HepG2 (cell line): ENCODE data around the gene PIP4K2C. TPM values are rescaled to one million over a fixed set of nuclear protein-coding genes. Genes with fewer than 3 reads are reported as not detected.

Experiments
- ATAC-seq: fragments of 200-7000 bp; cut with Tn5 transposase; 3 replicates; pipeline ENCODE4 v1.9.1; 2020; ENCODE audit warnings: mild to moderate bottlenecking, moderate library complexity
- BruUV-seq: library from RNA; stranded (reverse); fragments of 400-500 nt; replicated peaks from 2 replicates; lab custom pipeline; 2021; lab: Mats Ljungman, UMichigan
- CTCF ChIA-PET: fragments of 300-600 bp; formaldehyde crosslinking; extraction: SDS; loops from one replicate; lab custom pipeline; 2021; ENCODE audit warnings: low total read pairs, inconsistent platforms, low intra/inter-chr PET ratio; lab: Yijun Ruan, JAX
- POLR2A ChIA-PET: fragments of 350-600 bp; sonication (Branson Sonifier 250); formaldehyde crosslinking; loops from one replicate; lab custom pipeline; 2020; ENCODE audit warnings: antibody characterized with exemption, inconsistent platforms; lab: Yijun Ruan, JAX
- DNase-seq: peaks from one replicate; pipeline ENCODE4 v3.0.0-alpha.2; 2015; ENCODE audit warnings: low spot score
- FAIRE-seq: peaks from 3 replicates; lab custom pipeline; 2011; peaks lifted over from hg19 to GRCh38; lab: Jason Lieb, UNC
- H2AFZ ChIP-seq: one replicate; pipeline ENCODE4 v1.6.1; 2011; ENCODE audit warnings: low read length, inconsistent platforms
- H3K27ac ChIP-seq: fragments of 300-600 bp; 3 replicates; pipeline ENCODE4 v1.8.0; 2011; ENCODE audit warnings: mixed run types, mild to moderate bottlenecking, mixed read lengths, low read length, inconsistent platforms; ENCODE audit not compliant: insufficient read depth; ENCODE audit errors: extremely low read length
- H3K27me3 ChIP-seq, 2 experiments: fragments of 200-600 bp in 1 of 2; 2 replicates in 1 of 2; 3 replicates in 1 of 2; pipeline versions ENCODE4 v1.6.0 to v1.8.0; 2011; ENCODE audit warnings: low read length in 2 of 2, mild to moderate bottlenecking in 2 of 2, moderate library complexity in 2 of 2, inconsistent platforms in 1 of 2; ENCODE audit not compliant: insufficient read depth in 2 of 2, control insufficient read depth in 1 of 2
- H3K36me3 ChIP-seq, 2 experiments: fragments of 200-600 bp in 1 of 2; replicated peaks in 1 of 2; 2 replicates in 1 of 2; 3 replicates in 1 of 2; pipeline versions ENCODE4 v1.5.1 to v1.8.0; 2011; ENCODE audit warnings: low read length in 2 of 2, inconsistent platforms in 1 of 2; ENCODE audit not compliant: insufficient read depth in 2 of 2, control insufficient read depth in 1 of 2
- H3K4me1 ChIP-seq: 2 replicates; pipeline ENCODE4 v1.5.1; 2012; ENCODE audit warnings: low read length, inconsistent platforms; ENCODE audit not compliant: insufficient read depth
- H3K4me2 ChIP-seq: 2 replicates; pipeline ENCODE4 v1.6.0; 2011; ENCODE audit warnings: low read depth, low read length, inconsistent platforms
- H3K4me3 ChIP-seq, 3 experiments: fragments of 200-600 bp in 1 of 3; sonication (generic), shearing (Covaris generic) in 1 of 3; replicated peaks in 1 of 3; 2 replicates each; pipeline ENCODE4 v1.5.1; 2011 to 2016; ENCODE audit warnings: low read length in 3 of 3, inconsistent platforms in 2 of 3, low read depth in 2 of 3, mild to moderate bottlenecking in 2 of 3, control low read depth in 1 of 3, mixed read lengths in 1 of 3; ENCODE audit not compliant: insufficient read depth in 1 of 3
- H3K79me2 ChIP-seq: one replicate; pipeline ENCODE4 v1.6.1; 2011; ENCODE audit warnings: low read length, inconsistent platforms; ENCODE audit not compliant: insufficient read depth
- H3K9ac ChIP-seq: 2 replicates; pipeline ENCODE4 v1.6.0; 2011; ENCODE audit warnings: mild to moderate bottlenecking, low read depth, low read length, inconsistent platforms; ENCODE audit not compliant: insufficient read depth
- H3K9me3 ChIP-seq: 2 replicates; pipeline ENCODE4 v1.5.1; 2012; ENCODE audit warnings: mild to moderate bottlenecking, low read length
- H4K20me1 ChIP-seq: 2 replicates; pipeline ENCODE4 v1.6.0; 2011; ENCODE audit warnings: inconsistent platforms, mild to moderate bottlenecking, low read length, moderate library complexity; ENCODE audit not compliant: insufficient read depth
- CCAR2 ChIP-seq: fragments of 200-400 bp; formaldehyde crosslinking; optimal IDR thresholded peaks from 2 replicates; pipeline ENCODE3; 2018; ENCODE audit warnings: low read depth, mild to moderate bottlenecking, low read length, moderate library complexity
- FOXP1 ChIP-seq, 2 experiments: fragments of 450-650 bp in 1 of 2; IDR thresholded peaks; 2 replicates each; pipeline ENCODE4 v1.6.1; 2017 to 2018; ENCODE audit warnings: antibody characterized with exemption in 1 of 2
- GTF2F1 ChIP-seq: fragments of 150-350 bp; IDR thresholded peaks from 2 replicates; pipeline ENCODE4 v1.6.1; 2014; ENCODE audit warnings: low read length
- GTF3A ChIP-seq: sonication (generic); formaldehyde crosslinking; conservative IDR thresholded peaks from 2 replicates; pipeline ENCODE4 v1.4.0; 2020; ENCODE audit warnings: mild to moderate bottlenecking, missing genetic modification reagents
- KDM5B ChIP-seq: sonication (generic); formaldehyde crosslinking; IDR thresholded peaks from 2 replicates; pipeline ENCODE4 v1.4.0; 2020; ENCODE audit warnings: missing genetic modification reagents, mild to moderate bottlenecking, borderline replicate concordance
- MAFG ChIP-seq: sonication (generic); formaldehyde crosslinking; IDR thresholded peaks from 2 replicates; pipeline ENCODE4 v1.5.1; 2020; ENCODE audit warnings: mild to moderate bottlenecking, missing genetic modification reagents
- NAIF1 ChIP-seq: sonication (generic); formaldehyde crosslinking; IDR thresholded peaks from 2 replicates; pipeline ENCODE4 v1.5.0; 2020; ENCODE audit warnings: mild to moderate bottlenecking, missing genetic modification reagents, borderline replicate concordance
- RAD21 ChIP-seq: fragments of 450-650 bp; formaldehyde crosslinking; IDR thresholded peaks from 2 replicates; pipeline ENCODE4 v1.5.0; 2020; ENCODE audit warnings: mild to moderate bottlenecking
- SCMH1 ChIP-seq: sonication (generic); formaldehyde crosslinking; IDR thresholded peaks from 2 replicates; pipeline ENCODE4 v1.9.0; 2021; ENCODE audit warnings: missing genetic modification reagents, mild to moderate bottlenecking, borderline replicate concordance
- TMF1 ChIP-seq: sonication (generic); formaldehyde crosslinking; IDR thresholded peaks from 2 replicates; pipeline ENCODE4 v1.8.1; 2022; ENCODE audit warnings: low read depth, missing genetic modification reagents
- ZBTB38 ChIP-seq: sonication (generic); formaldehyde crosslinking; IDR thresholded peaks from 2 replicates; pipeline ENCODE4 v1.5.1; 2020; ENCODE audit warnings: mild to moderate bottlenecking, missing genetic modification reagents
- ZNF441 ChIP-seq: sonication (generic); formaldehyde crosslinking; IDR thresholded peaks from 2 replicates; pipeline ENCODE4 v1.7.0; 2021; ENCODE audit warnings: missing genetic modification reagents, borderline replicate concordance
- ZNF772 ChIP-seq: sonication (generic); formaldehyde crosslinking; IDR thresholded peaks from 2 replicates; pipeline ENCODE4 v1.5.0; 2020; ENCODE audit warnings: mild to moderate bottlenecking, missing genetic modification reagents
- ZNF773 ChIP-seq: sonication (generic); formaldehyde crosslinking; IDR thresholded peaks from 2 replicates; pipeline ENCODE4 v1.4.0; 2020; ENCODE audit warnings: missing genetic modification reagents, borderline replicate concordance
- ZNF780A ChIP-seq: sonication (generic); formaldehyde crosslinking; IDR thresholded peaks from 2 replicates; pipeline ENCODE4 v1.8.0; 2022; ENCODE audit warnings: mild to moderate bottlenecking, missing genetic modification reagents, moderate library complexity
- ZNF850 ChIP-seq: sonication (generic); formaldehyde crosslinking; conservative IDR thresholded peaks from 2 replicates; pipeline ENCODE4 v1.9.0; 2021; ENCODE audit warnings: mild to moderate bottlenecking, missing genetic modification reagents
- WGBS: methylation state at CpG from one replicate; pipeline ENCODE4 v1.1.6; 2017; ENCODE audit warnings: low lambda C conversion rate; 5-methylcytosine and 5-hydroxymethylcytosine counted together
- in situ Hi-C: cut with HindIII; loops from 2 replicates; pipeline ENCODE4 v1.10.0; 2017; ENCODE audit warnings: low pct_unique_long_range_greater_than_20kb; ENCODE audit not compliant: extremely low pct_ligation_motif_present
- intact Hi-C: fragments of 100-400 bp; cut with micrococcal nuclease; formaldehyde crosslinking; loops from one replicate; pipeline ENCODE4 v1.10.0; 2022; ENCODE audit not compliant: unreplicated experiment
- polyA plus RNA-seq, 8 experiments: library from polyadenylated mRNA; depleted of rRNA in 3 of 8; stranded (reverse) in 7 of 8; unstranded in 1 of 8; fragments of >200 nt; fragmentation: Illumina TruSeq in 4 of 8; extraction: Trizol in 4 of 8; gene quantifications; 2 replicates each; pipeline versions ENCODE4 v1.2.1 to v1.2.3, GENCODE V29; 2011 to 2016; ENCODE audit warnings: low read depth in 4 of 8, missing spikeins in 1 of 8, mixed read lengths in 1 of 8; ENCODE audit not compliant: insufficient read depth in 1 of 8
- total RNA-seq, 5 experiments: library from RNA; depleted of rRNA; stranded (reverse); fragments of >200 nt; fragmentation: Illumina TruSeq; extraction: Trizol; gene quantifications; 2 replicates each; pipeline ENCODE4 v1.2.3, GENCODE V29; 2016; ENCODE audit warnings: low read depth in 1 of 5
- TF ChIP-seq, protein P1 (sequence below): sonication (generic); formaldehyde crosslinking; IDR thresholded peaks from 2 replicates; pipeline ENCODE4 v1.5.1; 2020; ENCODE audit warnings: mild to moderate bottlenecking, missing genetic modification reagents, moderate library complexity
- TF ChIP-seq, protein P2 (sequence below): conservative IDR thresholded peaks from 2 replicates; pipeline ENCODE4 v1.6.1; 2018; ENCODE audit warnings: missing genetic modification reagents
- TF ChIP-seq, protein P3 (sequence below): sonication (generic); formaldehyde crosslinking; IDR thresholded peaks from 2 replicates; pipeline ENCODE4 v1.8.0; 2022; ENCODE audit warnings: mild to moderate bottlenecking, missing genetic modification reagents, moderate library complexity

The PIP4K2C gene
- total and polyA plus RNA-seq, 2 of the 13 experiments (the other 11 are each of a cell fraction or from before 2014, with no cell fraction given): 23.3 to 26.4 TPM

DNA sequence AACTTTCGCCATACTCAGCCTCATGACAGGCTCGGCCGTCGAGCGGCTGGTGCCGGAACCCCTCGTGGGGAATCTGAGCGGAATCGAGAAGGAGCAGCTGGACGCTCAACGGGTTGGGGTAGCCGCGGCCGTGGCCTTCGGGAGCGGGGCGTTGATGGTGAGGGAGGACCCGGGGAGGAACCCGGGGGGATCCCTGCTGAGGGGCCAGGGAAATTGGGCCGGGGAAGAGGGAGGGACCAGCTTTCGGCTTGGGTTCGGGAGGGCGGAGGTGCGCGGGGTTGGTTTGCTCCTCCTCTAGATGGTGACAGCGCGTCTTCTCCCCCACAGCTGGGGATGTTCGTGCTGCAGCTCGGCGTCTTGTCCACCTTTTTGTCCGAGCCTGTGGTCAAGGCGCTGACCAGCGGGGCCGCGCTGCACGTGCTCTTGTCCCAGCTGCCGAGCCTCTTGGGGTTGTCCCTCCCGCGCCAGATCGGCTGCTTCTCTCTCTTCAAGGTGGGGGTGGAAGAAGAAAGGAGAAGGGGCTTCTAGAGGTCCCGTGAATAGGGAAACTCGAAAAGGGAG is 30.0 kb downstream of the PIP4K2C start:
- in situ Hi-C loops: loop anchor here (5.0 kb wide), 1 partner anchor 39 kb away; no protein-coding TSS in a partner anchor
- H3K4me2 ChIP-seq: peak overlapping the region; percentile 85
- no peaks in the 10 kb centered on the region for H3K36me3 ChIP-seq
- no peak overlapping the region for H3K9ac ChIP-seq
- intact Hi-C loops: loop anchor here (1.0 to 5.0 kb wide), 2 partner anchors 38 to 99 kb away; partner anchors contain the start of genes DDIT3 and MBD6
- FAIRE-seq: no peak
- H3K27me3 ChIP-seq: peaks cover 16 to 50% of the 10 kb centered on the region in 2 experiments
- H3K27ac ChIP-seq: no peak overlapping the region
- peak; percentile 13 for ATAC-seq
- 6% methylated on average over 29 of the region's 42 CpGs for WGBS
- no peaks in the 10 kb centered on the region for H4K20me1 ChIP-seq
- H3K4me1 ChIP-seq: peaks cover 42% of the 10 kb centered on the region
- DNase-seq: no peak
- no TSS peak for BruUV-seq
- H3K79me2 ChIP-seq: no peaks in the 10 kb centered on the region
- H2AFZ ChIP-seq: no peak overlapping the region
- H3K4me3 ChIP-seq: peak overlapping the region; percentile 31 to 70 (median 37)
- H3K9me3 ChIP-seq: no peaks in the 10 kb centered on the region
- CTCF ChIA-PET: interaction anchor here (1.5 to 4.2 kb wide), 2 partner anchors 37 to 41 kb away, joined by 4 to 53 read pairs; no protein-coding TSS in a partner anchor
- POLR2A ChIA-PET: interaction anchor here (0.6 to 2.7 kb wide), 4 partner anchors 10 to 101 kb away, joined by 3 to 19 read pairs (median 11); partner anchors contain the start of genes ARHGEF25 and DDIT3
- no peak for TF ChIP-seq ZNF850
- no peak for TF ChIP-seq ZNF772
- no peak for TF ChIP-seq CCAR2
- TF ChIP-seq ZNF441 (CRISPR knock-in tag): no peak
- TF ChIP-seq, protein P1, sequence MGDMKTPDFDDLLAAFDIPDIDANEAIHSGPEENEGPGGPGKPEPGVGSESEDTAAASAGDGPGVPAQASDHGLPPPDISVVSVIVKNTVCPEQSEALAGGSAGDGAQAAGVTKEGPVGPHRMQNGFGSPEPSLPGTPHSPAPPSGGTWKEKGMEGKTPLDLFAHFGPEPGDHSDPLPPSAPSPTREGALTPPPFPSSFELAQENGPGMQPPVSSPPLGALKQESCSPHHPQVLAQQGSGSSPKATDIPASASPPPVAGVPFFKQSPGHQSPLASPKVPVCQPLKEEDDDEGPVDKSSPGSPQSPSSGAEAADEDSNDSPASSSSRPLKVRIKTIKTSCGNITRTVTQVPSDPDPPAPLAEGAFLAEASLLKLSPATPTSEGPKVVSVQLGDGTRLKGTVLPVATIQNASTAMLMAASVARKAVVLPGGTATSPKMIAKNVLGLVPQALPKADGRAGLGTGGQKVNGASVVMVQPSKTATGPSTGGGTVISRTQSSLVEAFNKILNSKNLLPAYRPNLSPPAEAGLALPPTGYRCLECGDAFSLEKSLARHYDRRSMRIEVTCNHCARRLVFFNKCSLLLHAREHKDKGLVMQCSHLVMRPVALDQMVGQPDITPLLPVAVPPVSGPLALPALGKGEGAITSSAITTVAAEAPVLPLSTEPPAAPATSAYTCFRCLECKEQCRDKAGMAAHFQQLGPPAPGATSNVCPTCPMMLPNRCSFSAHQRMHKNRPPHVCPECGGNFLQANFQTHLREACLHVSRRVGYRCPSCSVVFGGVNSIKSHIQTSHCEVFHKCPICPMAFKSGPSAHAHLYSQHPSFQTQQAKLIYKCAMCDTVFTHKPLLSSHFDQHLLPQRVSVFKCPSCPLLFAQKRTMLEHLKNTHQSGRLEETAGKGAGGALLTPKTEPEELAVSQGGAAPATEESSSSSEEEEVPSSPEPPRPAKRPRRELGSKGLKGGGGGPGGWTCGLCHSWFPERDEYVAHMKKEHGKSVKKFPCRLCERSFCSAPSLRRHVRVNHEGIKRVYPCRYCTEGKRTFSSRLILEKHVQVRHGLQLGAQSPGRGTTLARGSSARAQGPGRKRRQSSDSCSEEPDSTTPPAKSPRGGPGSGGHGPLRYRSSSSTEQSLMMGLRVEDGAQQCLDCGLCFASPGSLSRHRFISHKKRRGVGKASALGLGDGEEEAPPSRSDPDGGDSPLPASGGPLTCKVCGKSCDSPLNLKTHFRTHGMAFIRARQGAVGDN (CRISPR knock-in tag): peak; percentile 88
- TF ChIP-seq GTF3A (CRISPR knock-in tag): no peak
- TF ChIP-seq MAFG: no peak
- TF ChIP-seq ZBTB38: no peak
- no peak for TF ChIP-seq ZNF780A (CRISPR knock-in tag)
- no peak for TF ChIP-seq KDM5B (CRISPR knock-in tag)
- TF ChIP-seq, protein P2, sequence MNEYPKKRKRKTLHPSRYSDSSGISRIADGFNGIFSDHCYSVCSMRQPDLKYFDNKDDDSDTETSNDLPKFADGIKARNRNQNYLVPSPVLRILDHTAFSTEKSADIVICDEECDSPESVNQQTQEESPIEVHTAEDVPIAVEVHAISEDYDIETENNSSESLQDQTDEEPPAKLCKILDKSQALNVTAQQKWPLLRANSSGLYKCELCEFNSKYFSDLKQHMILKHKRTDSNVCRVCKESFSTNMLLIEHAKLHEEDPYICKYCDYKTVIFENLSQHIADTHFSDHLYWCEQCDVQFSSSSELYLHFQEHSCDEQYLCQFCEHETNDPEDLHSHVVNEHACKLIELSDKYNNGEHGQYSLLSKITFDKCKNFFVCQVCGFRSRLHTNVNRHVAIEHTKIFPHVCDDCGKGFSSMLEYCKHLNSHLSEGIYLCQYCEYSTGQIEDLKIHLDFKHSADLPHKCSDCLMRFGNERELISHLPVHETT (CRISPR knock-in tag): no peak
- no peak for TF ChIP-seq RAD21 (CRISPR knock-in tag)
- no peak for TF ChIP-seq GTF2F1
- no peak for TF ChIP-seq ZNF773
- TF ChIP-seq NAIF1 (CRISPR knock-in tag): no peak
- TF ChIP-seq SCMH1: no peak
- no peak for TF ChIP-seq FOXP1 (IDR thresholded peaks at IDR 0.05)
- TF ChIP-seq FOXP1 (CRISPR knock-in tag; IDR thresholded peaks at IDR 0.05): no peak
- no peak for TF ChIP-seq TMF1 (CRISPR knock-in tag)
- TF ChIP-seq, protein P3, sequence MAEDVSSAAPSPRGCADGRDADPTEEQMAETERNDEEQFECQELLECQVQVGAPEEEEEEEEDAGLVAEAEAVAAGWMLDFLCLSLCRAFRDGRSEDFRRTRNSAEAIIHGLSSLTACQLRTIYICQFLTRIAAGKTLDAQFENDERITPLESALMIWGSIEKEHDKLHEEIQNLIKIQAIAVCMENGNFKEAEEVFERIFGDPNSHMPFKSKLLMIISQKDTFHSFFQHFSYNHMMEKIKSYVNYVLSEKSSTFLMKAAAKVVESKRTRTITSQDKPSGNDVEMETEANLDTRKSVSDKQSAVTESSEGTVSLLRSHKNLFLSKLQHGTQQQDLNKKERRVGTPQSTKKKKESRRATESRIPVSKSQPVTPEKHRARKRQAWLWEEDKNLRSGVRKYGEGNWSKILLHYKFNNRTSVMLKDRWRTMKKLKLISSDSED (CRISPR knock-in tag): no peak
